Effector memory CD4-positive, alpha-beta T cell (primary cell): ENCODE data around the gene HSD17B12.

Source experiments
- DNase-seq, 3 donors: peaks; one replicate each; pipeline ENCODE4 v3.0.0-alpha.2; 2020
- H3K27ac ChIP-seq: 2 replicates; pipeline ENCODE4 v1.7.0; 2013; ENCODE audit warnings: mild to moderate bottlenecking, low read length, moderate library complexity; ENCODE audit not compliant: insufficient read depth, poor library complexity, severe bottlenecking
- H3K27me3 ChIP-seq: replicated peaks from 2 replicates; pipeline ENCODE4 v1.7.0; 2013; ENCODE audit warnings: mild to moderate bottlenecking, low read length; ENCODE audit not compliant: insufficient read depth, control insufficient read depth, poor library complexity, severe bottlenecking
- H3K36me3 ChIP-seq: 2 replicates; pipeline ENCODE4 v1.7.0; 2013; ENCODE audit warnings: mild to moderate bottlenecking, low read length, moderate library complexity; ENCODE audit not compliant: control insufficient read depth, insufficient read depth
- H3K4me1 ChIP-seq: 2 replicates; pipeline ENCODE4 v1.7.0; 2013; ENCODE audit warnings: low read length, mild to moderate bottlenecking; ENCODE audit not compliant: control insufficient read depth, insufficient read depth, poor library complexity, severe bottlenecking
- H3K4me3 ChIP-seq: 2 replicates; pipeline ENCODE4 v1.7.0; 2013; ENCODE audit warnings: low read length, low read depth, mild to moderate bottlenecking; ENCODE audit not compliant: insufficient read depth, poor library complexity, severe bottlenecking
- H3K9me3 ChIP-seq: 2 replicates; pipeline ENCODE4 v1.7.0; 2013; ENCODE audit warnings: mild to moderate bottlenecking, low read length, moderate library complexity; ENCODE audit not compliant: control insufficient read depth

The HSD17B12 gene

GRCh38 chr11:43686207-43686606 is 5.7 kb downstream of the HSD17B12 start:
- no peaks in the 10 kb centered on the region for H3K4me1 ChIP-seq
- no peaks in the 10 kb centered on the region for H3K9me3 ChIP-seq
- no peak overlapping the region for H3K4me3 ChIP-seq
- no peaks in the 10 kb centered on the region for H3K36me3 ChIP-seq
- no peak for DNase-seq
- no peaks in the 10 kb centered on the region for H3K27me3 ChIP-seq
- H3K27ac ChIP-seq, result no peak overlapping the region

- Histone ChIP-seq H3K9me3 (no peaks in the 10 kb centered on the region), H3K4me3 (no peak overlapping the region), H3K27ac (no peak overlapping the region), H3K4me1 (no peaks in the 10 kb centered on the region), H3K36me3 (no peaks in the 10 kb centered on the region), H3K27me3 (no peaks in the 10 kb centered on the region)
- no peak for DNase-seq
Measured at GRCh38 chr11:43687120-43687791, 6.7 kb downstream of the HSD17B12 start.

- Histone ChIP-seq H3K4me1 (no peaks in the 10 kb centered on the region), H3K9me3 (no peaks in the 10 kb centered on the region), H3K4me3 (no peak overlapping the region), H3K27ac (no peak overlapping the region), H3K36me3 (no peaks in the 10 kb centered on the region), H3K27me3 (no peaks in the 10 kb centered on the region)
- DNase-seq, result no peak
Measured at GRCh38 chr11:43688394-43688793, 7.9 kb downstream of the HSD17B12 start.

GRCh38 chr11:43689167-43689566 is 8.6 kb downstream of the HSD17B12 start:
- Histone ChIP-seq H3K9me3 (no peaks in the 10 kb centered on the region), H3K4me1 (no peaks in the 10 kb centered on the region), H3K27me3 (no peaks in the 10 kb centered on the region), H3K27ac (no peak overlapping the region), H3K36me3 (no peaks in the 10 kb centered on the region), H3K4me3 (no peak overlapping the region)
- no peak for DNase-seq

- no peaks in the 10 kb centered on the region for H3K27me3 ChIP-seq
- no peaks in the 10 kb centered on the region for H3K4me1 ChIP-seq
- H3K9me3 ChIP-seq, result no peaks in the 10 kb centered on the region
- no peak overlapping the region for H3K27ac ChIP-seq
- DNase-seq, result no peak
- H3K36me3 ChIP-seq, result no peaks in the 10 kb centered on the region
- no peak overlapping the region for H3K4me3 ChIP-seq
Measured at GRCh38 chr11:43690929-43691725, 10.6 kb downstream of the HSD17B12 start.

- H3K36me3 ChIP-seq, result no peaks in the 10 kb centered on the region
Measured at GRCh38 chr11:43691806-43692205, 11.3 kb downstream of the HSD17B12 start.

GRCh38 chr11:43693069-43693468 is 12.5 kb downstream of the HSD17B12 start:
- no peak overlapping the region for H3K27ac ChIP-seq
- H3K9me3 ChIP-seq, result no peaks in the 10 kb centered on the region
- H3K27me3 ChIP-seq, result no peaks in the 10 kb centered on the region
- H3K4me3 ChIP-seq, result no peak overlapping the region
- DNase-seq, result no peak
- H3K4me1 ChIP-seq, result no peaks in the 10 kb centered on the region
- no peaks in the 10 kb centered on the region for H3K36me3 ChIP-seq

More at GRCh38 chr11:43691806-43692205, 11.3 kb downstream of the HSD17B12 start:
- no peaks in the 10 kb centered on the region for H3K4me1 ChIP-seq
- no peak overlapping the region for H3K27ac ChIP-seq
- no peak for DNase-seq
- H3K27me3 ChIP-seq, result no peaks in the 10 kb centered on the region
- H3K4me3 ChIP-seq, result no peak overlapping the region
- no peaks in the 10 kb centered on the region for H3K9me3 ChIP-seq

GRCh38 chr11:43693731-43694130 is 13.2 kb downstream of the HSD17B12 start:
- H3K4me3 ChIP-seq, result no peak overlapping the region
- H3K27me3 ChIP-seq, result no peaks in the 10 kb centered on the region
- no peaks in the 10 kb centered on the region for H3K36me3 ChIP-seq
- DNase-seq, result no peak
- H3K9me3 ChIP-seq, result no peaks in the 10 kb centered on the region
- H3K4me1 ChIP-seq, result no peaks in the 10 kb centered on the region
- H3K27ac ChIP-seq, result no peak overlapping the region

GRCh38 chr11:43694477-43694876 is 13.9 kb downstream of the HSD17B12 start:
- no peaks in the 10 kb centered on the region for H3K36me3 ChIP-seq
- H3K27me3 ChIP-seq, result no peaks in the 10 kb centered on the region
- H3K9me3 ChIP-seq, result no peaks in the 10 kb centered on the region

GRCh38 chr11:43697679-43698078 is 17.1 kb downstream of the HSD17B12 start:
- no peak for DNase-seq
- Histone ChIP-seq H3K27ac (no peak overlapping the region), H3K36me3 (no peaks in the 10 kb centered on the region), H3K4me3 (no peak overlapping the region), H3K27me3 (no peaks in the 10 kb centered on the region), H3K9me3 (no peaks in the 10 kb centered on the region), H3K4me1 (no peaks in the 10 kb centered on the region)

More at GRCh38 chr11:43694477-43694876, 13.9 kb downstream of the HSD17B12 start:
- DNase-seq, result no peak
- Histone ChIP-seq H3K27ac (no peak overlapping the region), H3K4me3 (no peak overlapping the region), H3K4me1 (no peaks in the 10 kb centered on the region)
